Psoas muscle (tissue), 8 donors: ENCODE measurements around the gene GTF2IRD1. TPM values are rescaled to one million over a fixed set of nuclear protein-coding genes. Genes with fewer than 3 reads are reported as not detected.
"Not testable (repeated sequence)": the region's sequence is repeated elsewhere in the genome, so short reads cannot be mapped to it uniquely, and the experiment has no call there.

ENCODE experiments used
- ATAC-seq, 4 donors: fragments of 200-7000 bp; cut with Tn5 transposase; one replicate each; pipeline ENCODE4 v1.9.1; 2020; ENCODE audit warnings: moderate library complexity in 3 of 4, mild to moderate bottlenecking in 2 of 4
- DNase-seq, 2 donors: peaks; one replicate each; pipeline ENCODE4 v3.0.0-alpha.2; 2020
- H3K27ac ChIP-seq: fragments of 200-600 bp; one replicate; pipeline ENCODE4 v1.8.0; 2022
- H3K27me3 ChIP-seq, 3 donors: fragments of 200-600 bp in 1 of 3; one replicate each; pipeline versions ENCODE4 v1.6.1 to v1.8.0; 2013 to 2022; ENCODE audit warnings: low read length in 2 of 3, mild to moderate bottlenecking in 2 of 3, moderate library complexity in 1 of 3; ENCODE audit not compliant: insufficient read depth in 3 of 3
- H3K36me3 ChIP-seq, 2 donors: fragments of 200-600 bp in 1 of 2; one replicate each; pipeline versions ENCODE4 v1.6.1 to v1.8.0; 2013 to 2022; ENCODE audit warnings: low read depth in 1 of 2, mild to moderate bottlenecking in 1 of 2, moderate library complexity in 1 of 2; ENCODE audit not compliant: insufficient read depth in 1 of 2
- H3K4me1 ChIP-seq: fragments of 200-600 bp; one replicate; pipeline ENCODE4 v1.8.0; 2022
- H3K4me3 ChIP-seq: fragments of 200-600 bp; one replicate; pipeline ENCODE4 v1.8.0; 2022; ENCODE audit warnings: mild to moderate bottlenecking
- H3K9me3 ChIP-seq: fragments of 200-600 bp; one replicate; pipeline ENCODE4 v1.8.0; 2022
- WGBS, 3 donors: extraction: QIAGEN DNeasy Blood & Tissue Kit; methylation state at CpG; one replicate each; pipeline versions ENCODE4 v1.1.6 to v1.1.7; 2013; 5-methylcytosine and 5-hydroxymethylcytosine counted together
- intact Hi-C, 2 donors: fragments of 100-400 bp; cut with DNase I; formaldehyde crosslinking; loops; one replicate each; pipeline versions ENCODE4 v1.11.0 to v1.14.2; 2022
- polyA plus RNA-seq, 3 donors: library from polyadenylated mRNA; stranded (reverse); fragments of 200-250 nt; gene quantifications; one replicate each; pipeline ENCODE4 v1.2.3, GENCODE V29; 2013
- total RNA-seq, 4 donors: library from RNA; stranded (reverse); fragmentation: NEBNext Ultra II Directional in 2 of 4; extraction: Animal tissue kit (Norgen Biotek cat#: 25700) in 2 of 4; gene quantifications; one replicate each; pipeline versions ENCODE4 v1.2.1 to v1.2.4, GENCODE V29; 2021 to 2023
- TF ChIP-seq, protein P1 (sequence below): fragments of 200-600 bp; IDR thresholded peaks from one replicate; pipeline ENCODE4 v1.8.0; 2022; ENCODE audit warnings: antibody characterized with exemption
- donor health status: healthy with polysubstance abuse.
- donor health status: DM: no; HTN: no; CAD: no; lungs with moderate emphysema.
- donor health status: Bipolar disorder and iron deficiency.
- donor health status: healthy.
- donor health status: DM: yes; HTN: yes; CAD: no.
- donor health status: DM: no; HTN: no; CAD: no.
- donor health status: DM: no; HTN: no; CAD: no.
- donor health status: DM: yes; HTN: yes; CAD: no.

The GTF2IRD1 gene
- total and polyA plus RNA-seq, 7 donors, result 40.5 to 149 (median 61.7) TPM

DNA sequence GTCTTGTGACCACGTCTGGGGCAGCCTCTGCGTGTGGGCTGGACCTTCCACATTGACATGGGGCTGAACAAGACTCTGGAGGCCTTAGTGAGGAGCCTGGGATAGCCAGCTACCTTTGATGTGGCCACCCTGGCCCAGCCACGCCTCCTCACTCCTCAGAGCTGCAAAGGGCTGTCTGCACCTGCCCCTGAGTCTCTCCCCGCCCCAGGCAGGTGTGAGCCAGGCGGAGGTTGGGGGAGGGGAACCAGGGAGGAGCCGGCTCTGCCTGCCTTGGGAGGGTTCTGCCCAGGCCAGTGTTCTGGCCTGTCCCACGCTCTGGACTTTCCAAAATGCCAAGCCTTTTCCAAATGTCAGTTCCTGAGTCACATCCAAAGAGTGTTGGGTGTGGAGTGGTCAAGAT lies 72.2 kb downstream of the GTF2IRD1 start:
- Histone ChIP-seq H3K4me1 (no peaks in the 10 kb centered on the region), H3K27ac (no peak overlapping the region), H3K36me3 (peaks cover 0 to 88% of the 10 kb centered on the region in 2 donors), H3K4me3 (no peak overlapping the region), H3K9me3 (peaks cover 4% of the 10 kb centered on the region), H3K27me3 (no peaks in the 10 kb centered on the region)
- ATAC-seq (peak in 1 of 4 donors; percentile 12), DNase-seq (no peak)
- TF ChIP-seq, protein P1, sequence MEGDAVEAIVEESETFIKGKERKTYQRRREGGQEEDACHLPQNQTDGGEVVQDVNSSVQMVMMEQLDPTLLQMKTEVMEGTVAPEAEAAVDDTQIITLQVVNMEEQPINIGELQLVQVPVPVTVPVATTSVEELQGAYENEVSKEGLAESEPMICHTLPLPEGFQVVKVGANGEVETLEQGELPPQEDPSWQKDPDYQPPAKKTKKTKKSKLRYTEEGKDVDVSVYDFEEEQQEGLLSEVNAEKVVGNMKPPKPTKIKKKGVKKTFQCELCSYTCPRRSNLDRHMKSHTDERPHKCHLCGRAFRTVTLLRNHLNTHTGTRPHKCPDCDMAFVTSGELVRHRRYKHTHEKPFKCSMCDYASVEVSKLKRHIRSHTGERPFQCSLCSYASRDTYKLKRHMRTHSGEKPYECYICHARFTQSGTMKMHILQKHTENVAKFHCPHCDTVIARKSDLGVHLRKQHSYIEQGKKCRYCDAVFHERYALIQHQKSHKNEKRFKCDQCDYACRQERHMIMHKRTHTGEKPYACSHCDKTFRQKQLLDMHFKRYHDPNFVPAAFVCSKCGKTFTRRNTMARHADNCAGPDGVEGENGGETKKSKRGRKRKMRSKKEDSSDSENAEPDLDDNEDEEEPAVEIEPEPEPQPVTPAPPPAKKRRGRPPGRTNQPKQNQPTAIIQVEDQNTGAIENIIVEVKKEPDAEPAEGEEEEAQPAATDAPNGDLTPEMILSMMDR, result no peak
- intact Hi-C loops, result no loop called here
- whole genome bisulfite sequencing, 3 donors, result 77 to 95% (median 85%) methylated on average over 6 to 7 of the region's 7 CpGs

DNA sequence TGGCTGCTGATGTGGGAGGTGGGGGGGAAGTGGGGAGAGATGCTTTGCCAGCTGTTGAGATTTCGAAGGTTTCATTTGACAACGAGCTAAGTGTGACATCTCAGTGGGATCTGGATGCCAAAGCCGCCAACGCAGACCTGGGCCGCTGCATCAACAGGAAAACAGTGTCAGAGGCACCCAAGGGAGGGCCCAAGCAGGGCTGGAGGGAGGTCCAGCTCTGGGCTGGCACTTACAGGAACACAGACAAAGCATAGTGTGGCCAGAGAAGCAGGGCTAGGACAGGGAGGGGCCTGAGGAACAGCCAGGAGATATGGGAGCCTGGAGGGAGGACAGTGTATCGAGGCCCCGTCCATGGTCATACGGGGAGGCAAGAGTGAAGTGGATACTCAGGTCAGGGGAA lies 73.1 kb downstream of the GTF2IRD1 start:
- H3K4me3 ChIP-seq, result no peak overlapping the region
- H3K27ac ChIP-seq, result no peak overlapping the region
- TF ChIP-seq, protein P1, result no peak
- no peaks in the 10 kb centered on the region for H3K27me3 ChIP-seq
- peaks cover 2% of the 10 kb centered on the region for H3K9me3 ChIP-seq
- DNase-seq (no peak), ATAC-seq (peak in 1 of 4 donors; percentile 7)
- intact Hi-C loops, result no loop called here
- 82 to 86% (median 83%) methylated on average over 8 of the region's 8 CpGs for WGBS, 3 donors
- peaks cover 0 to 86% of the 10 kb centered on the region in 2 donors for H3K36me3 ChIP-seq
- H3K4me1 ChIP-seq, result no peaks in the 10 kb centered on the region

DNA sequence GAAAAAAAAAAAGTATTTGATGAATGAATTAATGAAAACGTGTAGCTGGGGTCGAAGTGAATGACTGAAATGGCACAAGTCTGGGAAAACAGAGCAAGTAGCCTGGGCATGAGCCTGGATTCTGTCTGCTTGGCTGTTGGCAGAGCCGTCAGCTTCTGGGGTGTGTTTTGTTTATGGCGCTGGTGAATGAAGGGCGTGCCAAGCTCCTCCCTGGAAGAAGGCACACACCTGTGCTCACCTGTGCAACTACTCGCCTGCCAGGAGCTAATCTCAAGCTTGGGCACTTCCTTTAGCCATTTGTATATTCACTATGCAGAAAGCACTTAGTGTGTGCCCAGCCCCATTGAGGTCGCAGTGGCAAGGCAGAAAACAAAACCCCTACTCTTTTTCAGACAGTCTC lies 74.1 kb downstream of the GTF2IRD1 start:
- no peak for ATAC-seq
- DNase-seq, result no peak
- TF ChIP-seq, protein P1, result no peak
- Histone ChIP-seq H3K9me3 (no peaks in the 10 kb centered on the region), H3K4me3 (no peak overlapping the region), H3K4me1 (no peaks in the 10 kb centered on the region), H3K36me3 (peaks cover 0 to 86% of the 10 kb centered on the region in 2 donors), H3K27ac (no peak overlapping the region), H3K27me3 (no peaks in the 10 kb centered on the region)
- intact Hi-C loops, result no loop called here
- WGBS, 3 donors, result 86 to 95% (median 90%) methylated on average over 7 of the region's 7 CpGs

DNA sequence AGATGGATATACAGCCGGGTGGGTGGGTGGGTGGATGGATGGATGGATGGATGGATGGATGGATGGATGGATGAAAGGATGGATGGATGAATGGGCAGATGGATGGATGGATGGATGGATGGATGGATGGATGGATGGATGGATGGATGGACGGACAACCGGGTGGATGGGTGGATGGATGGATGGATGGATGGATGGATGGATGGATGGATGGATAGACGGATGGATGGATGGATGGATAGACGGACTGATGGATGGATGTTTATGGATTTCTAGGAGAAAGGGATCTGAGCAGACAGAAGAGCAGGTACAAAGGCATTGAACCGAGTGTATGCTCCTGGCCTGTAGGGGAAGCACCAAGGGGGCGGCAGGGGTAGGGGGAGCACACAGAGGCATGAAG lies 75.1 kb downstream of the GTF2IRD1 start:
- H3K4me1 ChIP-seq, H3K27ac ChIP-seq, H3K27me3 ChIP-seq, H3K4me3 ChIP-seq, DNase-seq, ATAC-seq, intact Hi-C loops, H3K9me3 ChIP-seq: not testable (repeated sequence)
- H3K36me3 ChIP-seq, result peaks cover 0 to 86% of the 10 kb centered on the region in 2 donors
- WGBS, 3 donors, result 93 to 95% (median 94%) methylated on average over 7 of the region's 7 CpGs

DNA sequence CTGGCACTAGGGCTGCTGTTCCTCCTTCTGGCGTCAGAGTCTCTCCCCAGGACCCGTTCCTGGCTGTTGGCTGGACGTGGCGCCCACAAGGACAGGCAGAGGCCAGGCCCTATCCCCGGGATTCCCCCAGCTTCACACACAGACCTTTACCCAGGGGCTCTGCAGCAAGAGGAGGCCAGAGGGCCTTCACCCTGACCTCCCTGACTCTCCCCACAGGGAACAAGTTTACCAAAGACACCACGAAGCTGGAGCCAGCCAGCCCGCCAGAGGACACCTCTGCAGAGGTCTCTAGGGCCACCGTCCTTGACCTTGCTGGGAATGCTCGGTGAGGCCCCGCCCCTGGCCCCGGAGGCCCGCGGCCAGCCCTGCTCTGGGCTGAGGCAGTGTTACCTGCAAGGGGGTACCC lies 82.2 kb downstream of the GTF2IRD1 start:
- intact Hi-C loops, result no loop called here
- 76 to 85% (median 78%) methylated on average over 13 of the region's 13 CpGs for WGBS, 3 donors

DNA sequence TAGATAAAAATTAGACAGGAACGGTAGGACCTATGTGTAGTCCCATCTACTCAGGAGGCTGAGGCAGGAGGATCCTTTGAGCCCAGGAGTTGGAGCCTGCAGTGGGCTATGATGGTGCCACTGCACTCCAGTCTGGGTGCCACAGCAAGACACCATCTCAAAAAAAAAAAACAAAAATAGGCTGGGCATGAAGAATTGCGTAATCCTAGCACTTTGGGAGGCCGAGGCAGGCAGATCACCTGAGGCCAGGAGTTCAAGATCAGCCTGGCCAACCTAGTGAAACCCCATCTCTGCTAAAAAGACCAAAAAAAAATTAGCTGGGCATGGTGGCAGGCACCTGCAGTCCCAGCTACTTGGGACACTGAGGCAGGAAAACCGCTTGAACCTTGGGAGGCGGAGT lies 88.2 kb downstream of the GTF2IRD1 start:
- peak overlapping the region; percentile 75 for H3K27ac ChIP-seq
- ATAC-seq, DNase-seq, H3K4me3 ChIP-seq, H3K27me3 ChIP-seq, H3K9me3 ChIP-seq: not testable (repeated sequence)
- WGBS, 3 donors, result 71 to 89% (median 71%) methylated on average over 5 of the region's 5 CpGs
- H3K4me1 ChIP-seq, result peaks cover 11% of the 10 kb centered on the region
- intact Hi-C loops, result loop anchor here in 1 of 2 donors (10.0 kb wide), 1 partner anchor 127 kb away; no protein-coding TSS in a partner anchor
- peaks cover 0 to 89% of the 10 kb centered on the region in 2 donors for H3K36me3 ChIP-seq

More for the DNA sequence above, 82.2 kb downstream of the GTF2IRD1 start:
- Histone ChIP-seq H3K9me3 (no peaks in the 10 kb centered on the region), H3K36me3 (peaks cover 0 to 77% of the 10 kb centered on the region in 2 donors), H3K27me3 (no peaks in the 10 kb centered on the region), H3K27ac (peak overlapping the region; percentile 53), H3K4me1 (peaks cover 6% of the 10 kb centered on the region), H3K4me3 (no peak overlapping the region)
- TF ChIP-seq, protein P1, result no peak
- ATAC-seq, result no peak
- no peak for DNase-seq
